GM19193 (cell line): ENCODE data around the gene HDAC7.

ENCODE experiments used
- POLR2A ChIP-seq: IDR thresholded peaks from 4 replicates; pipeline ENCODE4 v1.6.1; 2011; ENCODE audit not compliant: insufficient read depth, insufficient read length; ENCODE audit errors: extremely low read depth

The HDAC7 gene

GRCh38 chr12:47799357-47799955 lies 20.2 kb downstream of the HDAC7 start:
- no peak for TF ChIP-seq POLR2A

- no peak for TF ChIP-seq POLR2A
Observed at GRCh38 chr12:47798382-47798948, 21.2 kb downstream of the HDAC7 start.

GRCh38 chr12:47797441-47797840 lies 22.3 kb downstream of the HDAC7 start:
- TF ChIP-seq POLR2A = no peak

- no peak for TF ChIP-seq POLR2A
Observed at GRCh38 chr12:47795814-47796411, 23.8 kb downstream of the HDAC7 start.

- no peak for TF ChIP-seq POLR2A
Observed at GRCh38 chr12:47795121-47795813, 24.4 kb downstream of the HDAC7 start.

GRCh38 chr12:47794679-47795078 lies 25.0 kb downstream of the HDAC7 start:
- no peak for TF ChIP-seq POLR2A

- TF ChIP-seq POLR2A = no peak
Observed at GRCh38 chr12:47793015-47793681, 26.6 kb downstream of the HDAC7 start.

- TF ChIP-seq POLR2A = no peak
Observed at GRCh38 chr12:47791874-47792273, 27.8 kb downstream of the HDAC7 start.

GRCh38 chr12:47791351-47791746 lies 28.4 kb downstream of the HDAC7 start:
- TF ChIP-seq POLR2A = no peak

- TF ChIP-seq POLR2A = no peak
Observed at GRCh38 chr12:47790676-47791350, 28.9 kb downstream of the HDAC7 start.

GRCh38 chr12:47789712-47790489 lies 29.8 kb downstream of the HDAC7 start:
- TF ChIP-seq POLR2A = no peak

- TF ChIP-seq POLR2A = no peak
Observed at GRCh38 chr12:47789141-47789540, 30.6 kb downstream of the HDAC7 start.

GRCh38 chr12:47787596-47788319 lies 31.9 kb downstream of the HDAC7 start:
- no peak for TF ChIP-seq POLR2A
